Bronchial epithelial cell (primary cell): ENCODE measurements around the gene MGLL. TPM values are rescaled to one million over a fixed set of nuclear protein-coding genes. Genes with fewer than 3 reads are reported as not detected.
A peak's percentile ranks its signal among the peaks of the same experiment; 100 is the strongest.

ENCODE experiments used
- DNase-seq: peaks from one replicate; pipeline ENCODE4 v3.0.0-alpha.2; 2010; ENCODE audit warnings: low read depth
- FAIRE-seq: peaks from 2 replicates; lab custom pipeline; 2011; peaks lifted over from hg19 to GRCh38; lab: Jason Lieb, UNC
- H3K27me3 ChIP-seq: 2 replicates; pipeline ENCODE4 v1.5.1; 2011; ENCODE audit warnings: low read length; ENCODE audit not compliant: control insufficient read depth, insufficient read depth
- H3K36me3 ChIP-seq: 2 replicates; pipeline ENCODE4 v1.5.1; 2011; ENCODE audit warnings: low read length; ENCODE audit not compliant: control insufficient read depth, insufficient read depth
- H3K4me3 ChIP-seq: 2 replicates; pipeline ENCODE4 v1.5.1; 2011; ENCODE audit warnings: mild to moderate bottlenecking, low read depth, low read length, control low read depth
- CTCF ChIP-seq: IDR thresholded peaks from 2 replicates; pipeline ENCODE4 v1.5.1; 2011; ENCODE audit warnings: mild to moderate bottlenecking, moderate library complexity, low read length, control low read depth, inconsistent platforms; ENCODE audit not compliant: insufficient read depth, severe bottlenecking
- total RNA-seq: library from RNA; depleted of rRNA; stranded (reverse); fragments of >200 nt; gene quantifications from 2 replicates; pipeline ENCODE4 v1.2.1, GENCODE V29; 2014

The MGLL gene
- total RNA-seq, 1 donor from 2014 or later: 25.5 TPM

- Histone ChIP-seq H3K4me3 (no peak overlapping the region), H3K27me3 (no peaks in the 10 kb centered on the region), H3K36me3 (no peaks in the 10 kb centered on the region)
- no peak for TF ChIP-seq CTCF
- DNase-seq (no peak), FAIRE-seq (no peak)
Observed at GRCh38 chr3:127667119-127667681, 155.1 kb downstream of the MGLL start.

GRCh38 chr3:127666676-127667075 is 155.6 kb downstream of the MGLL start:
- FAIRE-seq (no peak), DNase-seq (no peak)
- no peak for TF ChIP-seq CTCF
- no peaks in the 10 kb centered on the region for H3K27me3 ChIP-seq
- no peaks in the 10 kb centered on the region for H3K36me3 ChIP-seq
- H3K4me3 ChIP-seq: no peak overlapping the region

- Histone ChIP-seq H3K27me3 (no peaks in the 10 kb centered on the region), H3K36me3 (no peaks in the 10 kb centered on the region), H3K4me3 (no peak overlapping the region)
- no peak for FAIRE-seq
- TF ChIP-seq CTCF: no peak
- peak; percentile 19 for DNase-seq
Observed at GRCh38 chr3:127665586-127665985, 156.7 kb downstream of the MGLL start.

- H3K36me3 ChIP-seq: no peaks in the 10 kb centered on the region
- no peak overlapping the region for H3K4me3 ChIP-seq
- DNase-seq (no peak), FAIRE-seq (no peak)
- H3K27me3 ChIP-seq: no peaks in the 10 kb centered on the region
- TF ChIP-seq CTCF: no peak
Observed at GRCh38 chr3:127665165-127665564, 157.2 kb downstream of the MGLL start.

GRCh38 chr3:127663151-127663550 is 159.2 kb downstream of the MGLL start:
- Histone ChIP-seq H3K4me3 (no peak overlapping the region), H3K27me3 (no peaks in the 10 kb centered on the region), H3K36me3 (no peaks in the 10 kb centered on the region)
- DNase-seq (no peak), FAIRE-seq (no peak)
- TF ChIP-seq CTCF: no peak

- FAIRE-seq (no peak), DNase-seq (no peak)
- TF ChIP-seq CTCF: no peak
- H3K36me3 ChIP-seq: no peaks in the 10 kb centered on the region
- H3K27me3 ChIP-seq: no peaks in the 10 kb centered on the region
- H3K4me3 ChIP-seq: no peak overlapping the region
Observed at GRCh38 chr3:127662001-127662469, 160.3 kb downstream of the MGLL start.
